ENCODE data around the gene EDRF1.

- no peak for TF ChIP-seq CTCF (IDR thresholded peaks at IDR 0.05)
- no peak for TF ChIP-seq POLR2A (IDR thresholded peaks at IDR 0.05)
- TF ChIP-seq EP300 (IDR thresholded peaks at IDR 0.05), result no peak
Observed at GRCh38 chr10:125691160-125691981, 28.1 kb upstream of the EDRF1 start.
